Middle frontal gyrus (tissue), 1 donor: ENCODE measurements around the gene RAB12.

ENCODE experiments used
- DNase-seq: peaks from one replicate; pipeline ENCODE4 v3.0.0-alpha.2; 2015; ENCODE audit warnings: low spot score; ENCODE audit errors: extremely low spot score

RAB12 gene

DNA sequence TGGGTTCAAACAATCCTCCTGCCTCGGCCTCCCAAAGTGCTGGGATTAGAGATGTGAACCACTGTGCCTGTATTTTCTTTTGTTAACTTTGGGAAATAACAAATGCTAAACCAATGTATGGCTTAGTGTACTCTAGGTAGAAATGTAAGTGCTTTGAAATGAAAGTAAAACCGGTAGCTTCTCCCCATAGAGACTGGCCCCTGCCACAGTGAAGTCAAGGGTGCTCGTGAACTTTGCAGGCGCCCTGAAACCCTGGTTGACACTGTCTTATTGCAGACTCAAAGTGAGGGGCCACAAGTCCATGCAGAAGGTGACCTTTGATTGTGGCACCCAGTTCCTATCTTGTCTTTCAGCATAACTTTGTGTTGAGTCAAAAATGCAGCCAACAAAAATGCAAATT is 72.0 kb downstream of the RAB12 start:
- no peak for DNase-seq

DNA sequence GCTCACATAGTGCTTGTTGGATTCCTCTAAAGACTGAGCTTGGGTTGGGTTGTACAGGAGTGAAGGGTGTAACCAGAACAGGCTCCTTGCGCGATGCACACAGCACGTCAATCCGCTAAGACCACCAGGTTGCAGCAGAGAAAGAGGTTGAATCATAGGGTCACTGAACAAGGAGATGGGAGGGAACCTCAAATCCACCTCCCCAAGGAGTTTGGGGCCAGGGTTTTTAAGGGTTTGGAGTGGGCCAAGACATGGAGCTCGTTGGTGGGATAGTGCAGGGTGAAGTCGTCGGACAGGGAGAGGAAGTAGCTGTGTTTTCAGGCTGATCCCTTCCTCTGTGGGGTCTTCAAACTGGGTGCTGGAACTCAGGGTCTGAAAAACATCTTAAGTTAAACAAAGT is 75.3 kb downstream of the RAB12 start:
- no peak for DNase-seq

DNA sequence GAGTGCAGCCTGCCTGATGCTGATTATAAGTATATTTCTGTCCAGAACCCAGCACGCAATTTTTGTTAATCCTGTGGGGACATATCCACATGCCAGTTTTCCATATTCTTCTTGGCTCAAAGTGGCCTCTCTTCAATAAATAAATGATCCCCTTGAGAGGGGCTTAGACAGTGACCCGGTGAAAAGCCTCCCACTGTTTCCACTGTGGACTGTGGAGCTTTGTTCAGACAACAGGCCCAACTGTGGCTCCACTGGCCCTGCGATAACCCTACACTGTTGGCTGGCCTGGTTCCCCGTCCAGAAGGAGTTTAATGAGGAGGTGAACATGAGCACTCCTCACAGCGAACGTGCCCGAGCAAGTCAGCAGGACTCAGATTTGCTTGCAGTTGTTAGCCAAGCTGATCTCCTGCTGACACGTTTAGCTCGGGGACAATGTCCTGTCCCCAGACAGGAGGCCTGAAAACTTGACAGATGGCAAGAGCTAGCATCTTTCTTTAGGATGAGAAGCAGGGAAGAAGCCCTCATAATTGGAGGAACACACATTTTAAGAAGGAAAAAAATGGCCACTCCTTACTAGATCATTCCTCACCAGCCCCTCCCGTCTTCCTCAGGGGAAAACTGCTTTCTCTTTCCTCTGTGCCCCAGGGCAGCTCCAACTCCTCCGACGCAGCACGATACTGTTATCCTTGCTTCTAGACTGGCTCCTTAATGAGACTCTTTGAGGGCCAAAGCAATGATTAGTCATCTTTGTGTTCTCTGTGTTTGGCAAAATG is 76.1 kb downstream of the RAB12 start:
- no peak for DNase-seq

DNA sequence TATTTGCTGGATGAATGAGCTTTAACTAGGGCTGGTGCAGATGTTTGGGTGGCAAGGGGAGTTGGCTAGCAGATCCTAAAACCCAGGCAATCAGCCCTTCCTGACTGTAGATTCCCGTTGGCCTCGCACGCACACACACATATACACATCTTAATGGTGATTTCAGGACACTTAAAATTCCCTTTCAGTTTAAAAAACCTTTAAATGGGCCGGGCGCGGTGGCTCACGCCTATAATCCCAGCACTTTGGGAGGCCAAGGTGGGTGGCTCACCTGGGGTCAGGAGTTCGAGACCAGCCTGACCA is 76.6 kb downstream of the RAB12 start:
- DNase-seq = no peak

DNA sequence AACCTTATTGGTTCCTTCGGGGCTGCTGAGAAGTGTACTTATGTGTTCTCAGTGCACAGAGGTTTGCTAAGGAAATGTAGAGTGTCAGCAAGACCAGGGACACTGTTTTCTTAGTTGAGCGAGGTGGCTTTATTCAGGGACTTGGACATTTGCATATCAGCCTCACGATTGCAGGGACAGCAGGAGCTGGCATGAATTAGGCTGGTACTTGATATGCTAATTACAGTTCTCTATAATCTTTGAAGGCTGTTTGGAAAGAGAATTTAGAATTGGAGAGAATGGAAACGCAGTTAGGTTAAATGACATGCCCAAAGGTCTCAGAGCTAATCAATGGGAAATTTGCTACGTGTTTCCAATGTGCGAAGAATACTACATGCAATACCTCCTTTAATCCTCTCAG is 77.4 kb downstream of the RAB12 start:
- no peak for DNase-seq

DNA sequence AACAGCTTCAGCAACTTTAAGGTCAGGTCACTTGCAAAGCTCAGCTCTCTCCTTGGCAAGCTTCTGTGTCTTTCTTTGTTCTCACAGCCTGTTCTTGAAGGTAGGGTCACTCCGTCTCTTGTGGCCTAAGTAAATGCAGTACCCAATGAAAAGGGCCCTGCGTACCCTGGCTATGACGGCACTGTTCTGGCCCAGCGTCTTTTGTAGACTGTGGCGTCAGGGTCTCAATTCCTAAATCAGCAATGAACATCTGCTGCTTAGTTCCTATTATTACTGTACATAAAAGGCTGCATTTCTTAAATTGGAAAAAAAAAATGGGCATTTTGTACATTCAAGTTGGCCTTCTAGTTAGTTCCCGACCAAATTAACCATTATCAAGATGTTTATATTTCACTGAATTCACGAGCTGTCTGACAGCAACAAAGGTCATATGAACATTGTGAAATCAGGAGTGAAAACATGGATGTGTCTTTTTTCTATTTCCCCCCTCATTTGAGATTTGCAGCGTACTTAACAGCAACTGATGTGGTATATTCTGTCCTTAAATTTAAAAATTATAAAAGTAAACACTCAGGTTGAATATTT is 79.1 kb downstream of the RAB12 start:
- DNase-seq = no peak

DNA sequence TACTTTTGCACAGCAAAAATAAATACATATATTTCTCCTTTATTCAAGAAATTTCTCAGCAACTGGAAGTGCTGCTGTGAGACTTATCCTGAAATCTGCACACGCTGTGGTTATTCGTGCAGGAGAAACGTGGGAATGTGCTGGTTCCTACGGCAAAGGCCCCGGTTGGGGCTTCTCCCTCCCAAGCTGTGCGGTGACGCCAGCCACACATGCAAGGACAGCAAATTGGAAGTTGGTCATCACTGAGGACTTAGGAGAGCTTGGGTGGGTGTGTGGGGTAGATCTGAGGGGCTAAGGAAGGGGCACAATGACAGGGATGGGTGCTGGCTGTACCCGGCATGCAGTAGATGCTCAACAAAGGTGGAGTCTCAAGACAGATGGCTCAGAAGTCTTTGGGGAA is 79.6 kb downstream of the RAB12 start:
- no peak for DNase-seq
